SJCRH30 (cell line): ENCODE results near the gene IL1RAPL2. TPM values are rescaled to one million over a fixed set of nuclear protein-coding genes. Genes with fewer than 3 reads are reported as not detected.

Experiments
- DNase-seq, 2 experiments: peaks; one replicate each; pipeline ENCODE4 v3.0.0-alpha.2; 2015 to 2020
- H3K27ac ChIP-seq: fragments of 250-450 bp; sonication (Bioruptor Pico); 2 replicates; pipeline ENCODE4 v1.5.1; 2020; ENCODE audit warnings: mild to moderate bottlenecking, moderate library complexity
- H3K27me3 ChIP-seq: fragments of 250-450 bp; sonication (Bioruptor Pico); 2 replicates; pipeline ENCODE4 v1.5.1; 2020; ENCODE audit warnings: mild to moderate bottlenecking, moderate library complexity
- H3K36me3 ChIP-seq: fragments of 250-450 bp; sonication (Bioruptor Pico); 2 replicates; pipeline ENCODE4 v1.5.1; 2020; ENCODE audit warnings: mild to moderate bottlenecking, moderate library complexity
- H3K4me1 ChIP-seq: fragments of 250-450 bp; sonication (Bioruptor Pico); 2 replicates; pipeline ENCODE4 v1.5.1; 2020; ENCODE audit warnings: mild to moderate bottlenecking, moderate library complexity
- H3K4me3 ChIP-seq: fragments of 250-450 bp; sonication (Bioruptor Pico); 2 replicates; pipeline ENCODE4 v1.5.1; 2020; ENCODE audit warnings: mild to moderate bottlenecking, moderate library complexity
- H3K9me3 ChIP-seq: fragments of 250-450 bp; sonication (Bioruptor Pico); replicated peaks from 2 replicates; pipeline ENCODE4 v1.5.1; 2020; ENCODE audit warnings: mild to moderate bottlenecking, moderate library complexity
- total RNA-seq: library from RNA; depleted of rRNA; stranded (reverse); fragments of >200 nt; shearing (Covaris generic); gene quantifications from 2 replicates; pipeline ENCODE4 v1.2.3, GENCODE V29; 2014

Gene IL1RAPL2
- total RNA-seq, 1 experiment from 2014 or later: 0.06 TPM

DNA sequence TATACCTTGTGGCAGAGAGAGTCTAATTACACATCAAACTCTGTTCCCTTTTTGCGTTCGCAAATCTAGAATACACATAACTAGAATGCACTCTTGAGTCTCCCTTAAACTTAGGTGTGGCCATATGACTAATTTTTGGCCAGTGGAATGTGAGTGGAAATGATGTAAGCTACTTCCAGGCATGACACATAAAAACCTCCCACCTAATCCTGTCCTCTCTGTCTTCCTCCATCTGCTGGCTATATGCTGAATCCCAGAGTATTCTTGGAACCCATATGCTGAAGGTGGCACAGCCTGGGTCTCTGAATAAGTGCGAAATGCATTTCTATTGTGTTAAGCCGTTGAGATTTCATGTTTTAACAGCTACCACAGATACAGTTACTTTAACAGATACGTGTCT, 986.4 kb downstream of the IL1RAPL2 start:
- H3K4me3 ChIP-seq: no peak overlapping the region
- no peaks in the 10 kb centered on the region for H3K36me3 ChIP-seq
- no peak overlapping the region for H3K27ac ChIP-seq
- no peaks in the 10 kb centered on the region for H3K4me1 ChIP-seq
- no peak for DNase-seq
- no peaks in the 10 kb centered on the region for H3K27me3 ChIP-seq
- no peaks in the 10 kb centered on the region for H3K9me3 ChIP-seq

DNA sequence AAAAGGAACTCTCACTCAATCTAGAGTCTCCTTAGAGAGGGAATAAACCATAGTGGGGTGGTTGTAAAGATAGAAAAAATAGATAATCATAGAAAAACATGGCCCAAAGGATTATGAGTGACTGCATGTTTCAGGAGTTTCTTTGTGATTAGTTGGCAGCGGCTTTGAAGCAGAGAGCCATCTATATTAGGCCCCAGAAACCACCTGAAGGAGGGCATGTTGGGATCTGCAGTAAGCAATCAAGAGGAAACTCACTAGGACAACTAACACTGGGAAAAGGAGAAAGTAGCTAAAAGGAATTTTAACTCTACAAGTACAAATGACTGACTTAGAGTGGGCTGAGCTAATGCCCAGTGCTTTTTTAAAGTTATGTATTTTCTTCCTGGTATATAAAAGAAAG, 987.1 kb downstream of the IL1RAPL2 start:
- Histone ChIP-seq H3K4me1 (no peaks in the 10 kb centered on the region), H3K9me3 (no peaks in the 10 kb centered on the region), H3K27ac (no peak overlapping the region), H3K4me3 (no peak overlapping the region), H3K36me3 (no peaks in the 10 kb centered on the region), H3K27me3 (no peaks in the 10 kb centered on the region)
- DNase-seq: no peak

DNA sequence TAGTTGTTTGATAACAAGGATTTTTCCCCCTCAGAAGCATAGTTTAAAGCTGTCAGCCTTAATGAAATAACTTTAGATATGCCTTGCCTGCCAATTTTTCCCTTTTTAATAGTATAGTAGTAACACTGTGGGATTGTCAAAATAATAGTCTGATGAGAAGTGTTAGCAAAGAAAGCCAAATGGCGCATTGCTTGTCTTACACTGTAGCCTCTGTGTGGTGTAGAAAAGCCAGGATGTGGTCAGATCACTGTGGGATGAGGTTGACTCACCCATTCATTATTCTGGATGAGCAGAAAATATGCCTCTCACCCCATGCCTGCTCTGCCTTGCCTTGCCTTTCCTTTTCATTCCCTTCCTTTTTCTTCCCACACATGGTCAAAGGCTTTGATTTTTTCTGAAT, 998.5 kb downstream of the IL1RAPL2 start:
- DNase-seq: peak; percentile 12 to 54

DNA sequence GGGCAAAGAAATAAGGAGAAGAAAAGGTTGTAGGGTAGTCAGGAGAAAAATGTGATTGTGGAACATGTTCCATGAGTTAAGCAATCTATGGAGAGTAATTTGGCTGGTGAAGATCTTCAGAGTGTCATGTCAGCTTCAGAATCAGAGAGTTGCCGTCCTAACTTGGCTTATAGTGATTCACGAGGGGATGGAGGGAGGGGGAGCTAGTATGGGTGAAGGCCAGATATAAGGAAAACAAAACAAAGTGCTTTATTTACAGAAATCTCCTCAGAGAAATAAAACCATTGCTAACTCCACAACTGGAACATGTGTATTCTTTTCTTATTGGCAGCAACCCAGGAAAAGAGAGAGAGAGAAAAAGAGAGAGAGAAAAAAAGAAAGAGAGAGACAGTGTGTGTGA, 999.9 kb downstream of the IL1RAPL2 start:
- H3K27me3 ChIP-seq: no peaks in the 10 kb centered on the region
- no peak overlapping the region for H3K27ac ChIP-seq
- no peaks in the 10 kb centered on the region for H3K4me1 ChIP-seq
- no peaks in the 10 kb centered on the region for H3K36me3 ChIP-seq
- no peak for DNase-seq
- H3K9me3 ChIP-seq: no peaks in the 10 kb centered on the region
- H3K4me3 ChIP-seq: no peak overlapping the region

More for the DNA sequence above, 998.5 kb downstream of the IL1RAPL2 start:
- H3K27me3 ChIP-seq: no peaks in the 10 kb centered on the region
- no peaks in the 10 kb centered on the region for H3K4me1 ChIP-seq
- no peaks in the 10 kb centered on the region for H3K9me3 ChIP-seq
- H3K27ac ChIP-seq: peak overlapping the region; percentile 54
- no peaks in the 10 kb centered on the region for H3K36me3 ChIP-seq
- H3K4me3 ChIP-seq: no peak overlapping the region

DNA sequence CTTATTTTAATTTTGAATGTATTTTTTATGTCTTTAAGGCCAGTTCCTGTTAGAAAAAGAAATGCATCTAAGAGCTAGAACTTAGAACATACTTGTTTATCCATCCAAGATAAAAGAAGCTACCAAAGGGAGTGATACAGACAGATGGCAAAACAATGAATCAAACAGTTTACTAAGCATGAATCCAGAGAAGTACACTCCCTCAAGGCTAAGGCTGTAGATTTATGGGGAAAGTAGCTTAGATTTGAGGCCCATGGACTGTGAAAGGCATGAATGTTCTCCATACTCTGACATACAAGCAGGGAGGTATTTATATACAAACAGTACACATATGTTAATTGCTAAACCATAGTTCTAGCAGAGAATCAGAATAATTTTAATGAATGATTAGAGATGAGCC, 1001.1 kb downstream of the IL1RAPL2 start:
- H3K27ac ChIP-seq: peak overlapping the region; percentile 8; the same call in 1 of the 2 replicates
- H3K36me3 ChIP-seq: no peaks in the 10 kb centered on the region
- no peaks in the 10 kb centered on the region for H3K27me3 ChIP-seq
- peak in 1 of 2 experiments; percentile 5 for DNase-seq
- H3K4me1 ChIP-seq: no peaks in the 10 kb centered on the region
- no peaks in the 10 kb centered on the region for H3K9me3 ChIP-seq
- no peak overlapping the region for H3K4me3 ChIP-seq

DNA sequence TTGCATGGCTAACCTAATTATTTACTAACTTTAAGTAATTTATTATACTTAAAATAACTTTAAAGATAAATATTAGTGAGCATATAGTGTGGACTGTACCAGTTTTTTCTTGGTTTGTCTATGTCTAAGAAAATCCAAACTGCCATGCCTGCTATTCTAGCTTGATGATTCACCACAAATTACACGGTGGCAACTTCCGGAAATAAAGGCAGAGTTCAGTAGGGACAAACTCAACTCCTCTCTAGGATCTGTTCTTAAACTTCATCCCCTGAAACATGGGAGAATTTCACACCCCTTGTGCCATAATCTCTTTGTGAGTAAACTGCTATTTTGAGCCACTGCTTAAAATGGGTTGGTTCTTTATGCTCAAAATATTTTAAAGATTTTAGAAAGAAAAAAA, 1042.7 kb downstream of the IL1RAPL2 start:
- Histone ChIP-seq H3K27me3 (no peaks in the 10 kb centered on the region), H3K4me3 (no peak overlapping the region), H3K27ac (peak overlapping the region; percentile 52), H3K36me3 (no peaks in the 10 kb centered on the region), H3K9me3 (no peaks in the 10 kb centered on the region), H3K4me1 (no peaks in the 10 kb centered on the region)
- peak in 1 of 2 experiments; percentile 24 for DNase-seq

DNA sequence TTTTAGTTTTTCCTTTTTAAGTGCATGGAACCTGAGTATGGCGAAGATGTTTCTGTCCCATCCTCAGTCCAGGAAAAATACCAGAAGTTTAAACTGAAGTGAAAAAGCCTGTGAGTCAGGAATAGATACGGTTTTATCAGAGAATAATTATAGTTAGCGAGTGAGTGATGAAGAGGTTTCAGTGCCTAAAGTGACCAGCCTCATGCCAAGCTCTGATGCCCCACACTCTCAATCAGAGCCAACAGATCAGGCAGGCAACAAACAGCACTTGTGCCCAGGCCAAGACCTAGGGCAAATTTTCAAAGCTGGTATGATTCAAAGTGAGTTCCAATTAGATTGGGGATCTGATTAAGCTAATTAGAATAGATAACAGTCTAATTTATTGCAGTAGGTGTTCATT, 1043.5 kb downstream of the IL1RAPL2 start:
- Histone ChIP-seq H3K4me3 (no peak overlapping the region), H3K27ac (no peak overlapping the region), H3K27me3 (no peaks in the 10 kb centered on the region), H3K9me3 (no peaks in the 10 kb centered on the region), H3K4me1 (no peaks in the 10 kb centered on the region), H3K36me3 (no peaks in the 10 kb centered on the region)
- no peak for DNase-seq

DNA sequence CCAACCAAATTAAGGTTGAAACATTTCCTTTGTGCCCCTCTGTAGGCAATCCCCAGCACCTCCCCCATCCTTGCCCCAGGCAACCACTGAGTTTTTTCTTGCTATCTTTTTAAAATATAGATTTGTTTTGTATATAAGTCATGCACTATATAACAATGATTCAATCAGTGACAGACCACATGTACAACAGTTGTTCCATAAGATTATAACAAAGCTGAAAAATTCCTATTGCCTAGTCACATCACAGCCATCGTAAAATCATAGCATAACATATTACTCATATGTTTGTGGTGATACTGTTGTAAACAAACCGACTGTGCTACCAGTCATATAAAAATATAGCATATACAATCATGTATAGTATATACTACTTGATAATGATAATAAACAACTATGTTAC, 1044.4 kb downstream of the IL1RAPL2 start:
- no peak for DNase-seq
- no peak overlapping the region for H3K27ac ChIP-seq
- no peaks in the 10 kb centered on the region for H3K27me3 ChIP-seq
- H3K9me3 ChIP-seq: no peaks in the 10 kb centered on the region
- no peak overlapping the region for H3K4me3 ChIP-seq
- H3K36me3 ChIP-seq: no peaks in the 10 kb centered on the region
- no peaks in the 10 kb centered on the region for H3K4me1 ChIP-seq

DNA sequence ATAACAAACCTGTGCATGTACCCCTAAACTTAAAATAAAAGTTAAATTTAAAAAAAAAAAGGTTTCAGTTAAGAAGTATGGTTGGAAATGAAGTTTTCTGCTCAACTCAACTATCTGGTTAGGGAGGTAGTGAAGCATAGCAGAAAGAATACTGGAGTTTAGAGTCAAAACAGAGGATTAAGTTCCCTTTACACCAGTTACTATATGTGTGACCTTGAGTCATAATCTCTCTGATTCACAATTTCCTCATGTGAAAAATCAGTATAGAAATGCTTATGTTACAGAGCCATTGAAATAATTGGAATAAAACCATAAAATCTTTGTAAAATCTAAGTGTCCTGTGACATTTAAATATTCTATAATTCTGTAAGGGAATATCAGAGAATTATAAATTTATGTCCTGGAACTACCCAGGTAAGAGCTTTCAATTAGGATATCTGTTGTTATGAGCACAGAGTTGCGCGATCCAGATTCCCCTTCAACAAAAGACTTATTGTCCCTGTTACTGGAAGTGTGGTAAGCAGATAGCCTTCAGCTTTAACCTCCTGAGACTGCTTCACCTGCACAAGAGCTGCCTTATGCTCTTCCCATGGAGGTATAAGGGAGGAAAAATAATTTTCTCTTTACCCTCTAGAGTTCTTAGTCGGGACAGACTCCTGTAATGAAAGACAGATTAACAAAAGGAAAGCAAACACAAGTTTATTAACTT, 1052.5 kb downstream of the IL1RAPL2 start:
- Histone ChIP-seq H3K27me3 (no peaks in the 10 kb centered on the region), H3K4me3 (no peak overlapping the region), H3K9me3 (no peaks in the 10 kb centered on the region), H3K36me3 (no peaks in the 10 kb centered on the region), H3K4me1 (no peaks in the 10 kb centered on the region), H3K27ac (no peak overlapping the region)
- no peak for DNase-seq

DNA sequence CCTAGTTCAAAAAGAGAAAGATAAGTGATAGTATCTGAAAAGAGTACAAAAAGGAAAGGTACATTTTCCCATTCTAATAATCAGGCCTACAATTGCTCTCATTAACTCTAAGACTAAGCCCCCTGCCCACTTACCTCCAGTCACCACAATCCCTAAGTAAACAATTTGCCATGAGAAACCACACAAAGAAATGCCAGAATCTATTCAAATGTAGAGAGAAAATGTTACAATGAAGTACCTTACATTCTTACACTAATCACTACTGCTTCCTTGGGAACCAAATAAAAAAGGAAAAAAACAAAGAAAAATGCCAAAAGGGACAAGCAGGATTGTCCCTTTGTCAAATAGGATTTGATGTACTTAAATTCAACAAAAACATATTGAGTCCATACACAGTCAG, 1068.2 kb downstream of the IL1RAPL2 start:
- no peak overlapping the region for H3K27ac ChIP-seq
- no peak for DNase-seq
- H3K4me1 ChIP-seq: no peaks in the 10 kb centered on the region
- H3K36me3 ChIP-seq: no peaks in the 10 kb centered on the region
- no peaks in the 10 kb centered on the region for H3K27me3 ChIP-seq
- no peaks in the 10 kb centered on the region for H3K9me3 ChIP-seq
- H3K4me3 ChIP-seq: no peak overlapping the region

DNA sequence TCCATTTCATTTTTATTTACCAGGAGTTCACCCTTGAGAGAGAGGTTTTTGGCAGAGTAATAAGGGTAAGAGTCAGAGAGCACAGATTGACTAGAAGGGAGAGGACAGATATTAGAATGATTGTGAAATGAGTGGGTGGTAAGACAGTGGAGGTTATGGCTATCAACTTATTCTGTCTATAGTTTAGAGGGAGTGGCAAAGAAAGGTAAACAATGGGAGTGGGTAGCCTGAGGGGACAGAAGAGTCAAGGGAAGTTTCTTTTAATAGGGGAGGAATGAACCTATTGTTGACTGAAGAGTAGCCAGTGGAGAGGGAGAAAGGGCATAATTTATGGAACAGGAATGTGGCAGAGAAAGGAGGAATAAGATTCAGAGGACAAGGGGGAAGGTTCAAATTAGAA, 1069.8 kb downstream of the IL1RAPL2 start:
- DNase-seq: peak in 1 of 2 experiments; percentile 9
- Histone ChIP-seq H3K27ac (no peak overlapping the region), H3K36me3 (no peaks in the 10 kb centered on the region), H3K4me1 (no peaks in the 10 kb centered on the region), H3K4me3 (no peak overlapping the region), H3K9me3 (no peaks in the 10 kb centered on the region), H3K27me3 (no peaks in the 10 kb centered on the region)

DNA sequence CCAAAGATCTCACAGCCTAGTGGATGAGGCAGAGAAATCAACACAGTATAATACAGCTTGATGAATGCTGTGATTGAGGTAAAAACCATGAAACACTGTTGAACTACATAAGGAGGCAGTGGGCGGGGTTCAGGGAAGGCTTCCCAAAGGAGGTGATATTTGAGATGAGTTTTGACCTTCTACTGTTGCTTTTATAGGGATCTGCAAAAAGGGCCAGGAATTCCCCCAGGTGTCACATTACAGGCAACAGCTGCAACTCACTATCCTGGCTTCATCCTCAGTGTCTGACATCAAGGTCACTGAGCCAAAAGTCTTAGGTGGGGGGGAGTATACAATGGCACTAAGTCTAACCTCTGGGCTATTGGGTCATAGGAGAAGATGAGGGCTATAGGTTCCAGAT, 1070.7 kb downstream of the IL1RAPL2 start:
- DNase-seq: peak; percentile 36 to 61
- Histone ChIP-seq H3K4me3 (no peak overlapping the region), H3K9me3 (no peaks in the 10 kb centered on the region), H3K27me3 (no peaks in the 10 kb centered on the region), H3K4me1 (no peaks in the 10 kb centered on the region), H3K27ac (no peak overlapping the region), H3K36me3 (no peaks in the 10 kb centered on the region)

DNA sequence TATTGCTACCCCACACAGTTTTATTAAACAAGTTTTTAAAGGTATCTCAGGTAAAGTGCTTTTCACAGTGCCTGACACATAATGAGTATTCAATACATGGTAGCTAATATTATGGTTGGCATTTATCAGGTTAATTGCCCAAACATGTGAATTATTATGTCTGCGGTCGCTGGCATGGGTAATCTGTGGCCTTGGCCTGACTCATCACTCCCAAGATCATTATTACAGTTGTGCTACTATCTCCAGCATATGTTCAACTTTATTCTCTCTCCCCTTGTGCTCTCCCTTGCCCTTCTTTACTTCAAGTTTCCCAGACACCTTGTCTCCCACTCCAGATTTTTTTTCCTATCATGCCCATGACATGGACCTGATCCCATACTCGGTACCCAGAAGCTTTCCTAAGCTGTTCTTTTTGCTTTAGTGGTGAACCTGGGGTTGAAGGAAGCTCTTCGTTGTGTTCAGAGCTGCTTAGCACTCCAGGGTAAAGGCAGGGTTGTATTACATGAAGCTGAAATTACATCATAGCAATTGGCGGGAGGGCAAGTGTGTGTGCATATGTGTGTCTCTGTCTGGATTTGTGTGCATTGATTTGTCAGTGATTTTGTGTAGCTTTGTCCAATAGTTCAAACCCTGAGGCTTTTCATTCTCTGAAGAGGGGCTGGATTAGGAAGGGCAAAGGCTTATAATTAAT, 1079.8 kb downstream of the IL1RAPL2 start:
- H3K27me3 ChIP-seq: no peaks in the 10 kb centered on the region
- H3K27ac ChIP-seq: peak overlapping the region; percentile 71
- H3K36me3 ChIP-seq: no peaks in the 10 kb centered on the region
- peak; percentile 3 to 27 for DNase-seq
- no peak overlapping the region for H3K4me3 ChIP-seq
- H3K4me1 ChIP-seq: no peaks in the 10 kb centered on the region; the same call in 1 of the 2 replicates
- H3K9me3 ChIP-seq: no peaks in the 10 kb centered on the region

DNA sequence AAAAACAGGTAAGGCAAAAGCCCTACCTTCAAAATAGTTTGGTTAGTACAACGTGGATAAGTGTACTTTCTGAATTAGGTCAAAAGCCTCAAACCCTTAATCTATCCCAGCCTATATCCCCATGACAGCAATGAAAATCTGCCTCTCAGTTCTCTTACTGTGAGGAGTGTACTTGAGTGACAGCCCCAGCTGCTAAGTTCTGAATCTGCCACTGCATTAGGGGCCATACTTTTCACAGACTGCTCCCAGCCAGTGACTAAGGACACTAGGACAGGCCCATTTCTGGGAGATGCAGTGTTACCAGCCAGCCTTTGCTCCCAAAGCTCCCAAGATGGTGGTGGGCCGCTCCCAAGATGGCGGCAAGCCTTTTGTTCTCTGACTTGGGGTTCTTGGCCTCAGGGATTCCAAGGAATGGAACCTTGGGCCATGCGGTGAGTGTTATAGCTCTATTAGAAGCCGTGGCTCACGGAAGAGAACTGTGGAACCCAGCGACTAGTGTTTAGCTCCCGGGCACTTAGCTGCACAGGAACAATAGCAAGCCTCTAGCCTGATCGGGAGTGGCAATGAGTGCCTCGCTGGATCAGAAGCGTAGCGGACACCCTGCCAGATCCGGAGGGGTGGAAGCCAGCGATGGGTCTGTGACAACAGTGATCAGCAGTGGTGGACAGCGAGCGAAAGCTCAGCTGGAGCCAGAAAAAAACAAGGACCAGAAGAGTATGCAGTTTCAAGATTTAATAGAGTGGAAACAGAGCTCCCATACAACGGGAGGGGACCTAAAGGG, 1080.8 kb downstream of the IL1RAPL2 start:
- Histone ChIP-seq H3K27me3 (no peaks in the 10 kb centered on the region), H3K9me3 (no peaks in the 10 kb centered on the region), H3K4me1 (no peaks in the 10 kb centered on the region; the same call in 1 of the 2 replicates), H3K36me3 (no peaks in the 10 kb centered on the region), H3K27ac (peak overlapping the region; percentile 71), H3K4me3 (no peak overlapping the region)
- DNase-seq: peak; percentile 56 to 70

DNA sequence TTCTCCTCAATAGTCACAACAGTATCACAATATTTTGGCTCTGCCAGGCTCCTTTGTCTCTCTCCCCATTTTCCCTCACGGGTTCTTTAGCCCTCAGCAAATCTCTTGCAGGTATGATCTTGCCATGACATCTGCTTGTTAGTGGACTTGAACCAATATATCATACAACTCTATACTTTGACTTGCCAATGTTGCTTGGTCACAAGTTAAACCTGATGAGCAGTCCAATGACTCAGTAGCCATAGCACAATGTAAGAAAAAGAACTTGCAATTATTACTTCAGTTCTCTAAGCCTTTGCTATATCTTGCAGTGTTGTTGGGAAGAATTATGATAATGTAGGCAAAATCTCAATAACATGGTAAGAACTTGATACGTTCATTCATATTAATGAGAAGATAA, 1081.8 kb downstream of the IL1RAPL2 start:
- Histone ChIP-seq H3K27ac (no peak overlapping the region), H3K4me3 (no peak overlapping the region), H3K9me3 (no peaks in the 10 kb centered on the region), H3K27me3 (no peaks in the 10 kb centered on the region), H3K36me3 (no peaks in the 10 kb centered on the region), H3K4me1 (no peaks in the 10 kb centered on the region; the same call in 1 of the 2 replicates)
- DNase-seq: no peak
